Glomerular endothelial cell (primary cell): ENCODE results near the gene FUS. TPM values are rescaled to one million over a fixed set of nuclear protein-coding genes. Genes with fewer than 3 reads are reported as not detected.
A peak's percentile ranks its signal among the peaks of the same experiment; 100 is the strongest.
"Not testable (repeated sequence)": the region's sequence is repeated elsewhere in the genome, so short reads cannot be mapped to it uniquely, and the experiment has no call there.

Source experiments
- DNase-seq: peaks from one replicate; pipeline ENCODE4 v3.0.0-alpha.2; 2011; ENCODE audit warnings: low read depth, low spot score; ENCODE audit errors: extremely low read depth
- total RNA-seq: library from RNA; depleted of rRNA; stranded (reverse); fragments of >200 nt; gene quantifications from 2 replicates; pipeline ENCODE4 v1.2.3, GENCODE V29; 2015

The FUS gene
- total RNA-seq: 66.1 and 107 TPM in 2 replicates

- DNase-seq: peak; percentile 52
Observed at GRCh38 chr16:31179747-31180459, at the start of gene FUS. Gene FUS (plus strand): TSS chr16:31180139. CDS start chr16:31180215, 76 bp downstream.

GRCh38 chr16:31130336-31130891 is 49.5 kb upstream of the FUS start:
- no peak for DNase-seq

GRCh38 chr16:31130899-31131298 is 49.0 kb upstream of the FUS start:
- DNase-seq: no peak

GRCh38 chr16:31131416-31131815 is 48.5 kb upstream of the FUS start:
- DNase-seq: no peak

GRCh38 chr16:31131841-31132271 is 48.1 kb upstream of the FUS start:
- DNase-seq: no peak

- no peak for DNase-seq
Observed at GRCh38 chr16:31132303-31132979, 47.5 kb upstream of the FUS start.

- DNase-seq: no peak
Observed at GRCh38 chr16:31133046-31133501, 46.9 kb upstream of the FUS start.

- no peak for DNase-seq
Observed at GRCh38 chr16:31134091-31134571, 45.8 kb upstream of the FUS start.

GRCh38 chr16:31134625-31135534 is 45.1 kb upstream of the FUS start:
- no peak for DNase-seq

- DNase-seq: no peak
Observed at GRCh38 chr16:31135535-31136286, 44.2 kb upstream of the FUS start, which contains the start of gene PRSS8. Gene PRSS8 (minus strand): TSS chr16:31135727. CDS start chr16:31135498, 229 bp downstream.

GRCh38 chr16:31136287-31136662 is 43.7 kb upstream of the FUS start:
- DNase-seq: no peak

- not testable (repeated sequence) for DNase-seq
Observed at GRCh38 chr16:31136822-31137499, 43.0 kb upstream of the FUS start.

GRCh38 chr16:31138621-31139578 is 41.0 kb upstream of the FUS start:
- peak; percentile 12 for DNase-seq

GRCh38 chr16:31141071-31141469 is 38.9 kb upstream of the FUS start:
- not testable (repeated sequence) for DNase-seq

- peak; percentile 10 for DNase-seq
Observed at GRCh38 chr16:31141489-31142108, 38.3 kb upstream of the FUS start.

GRCh38 chr16:31142109-31143010 is 37.6 kb upstream of the FUS start:
- DNase-seq: peak; percentile 78
